HG02870 (cell line): ENCODE data around the gene TCF3.
A peak's percentile ranks its signal among the peaks of the same experiment; 100 is the strongest.
"Not testable (repeated sequence)": the region's sequence is repeated elsewhere in the genome, so short reads cannot be mapped to it uniquely, and the experiment has no call there.

Experiments used
- ATAC-seq: cut with Tn5 transposase; IDR thresholded peaks from one replicate; pipeline ENCODE4 v1.9.1; 2021; ENCODE audit warnings: mild to moderate bottlenecking, moderate library complexity; ENCODE audit not compliant: unreplicated experiment

TCF3 gene

GRCh38 chr19:1672769-1673644, 20.6 kb upstream of the TCF3 start:
- no peak for ATAC-seq

- ATAC-seq = no peak
These were observed 19.8 kb upstream of the TCF3 start for GRCh38 chr19:1672038-1672768.

GRCh38 chr19:1671716-1672037, 19.3 kb upstream of the TCF3 start:
- no peak for ATAC-seq

DNA sequence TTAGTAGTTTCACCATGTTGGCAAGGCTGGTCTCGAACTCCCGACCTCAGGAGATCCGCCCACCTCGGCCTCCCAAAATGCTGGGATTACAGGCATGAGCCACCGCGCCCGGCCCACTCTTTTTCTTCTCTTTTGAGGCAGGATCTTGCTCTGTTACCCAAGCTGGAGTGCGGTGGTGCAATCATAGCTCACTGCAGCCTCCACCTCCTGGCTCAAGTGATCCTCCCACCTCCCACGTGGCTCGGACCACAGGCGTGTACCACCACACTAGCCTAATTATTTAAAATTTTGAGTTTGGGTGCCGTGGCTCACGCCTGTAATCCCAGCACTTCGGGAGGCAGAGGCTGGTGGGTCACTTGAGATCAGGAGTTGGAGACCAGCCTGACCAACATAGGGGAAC, 18.3 kb upstream of the TCF3 start:
- ATAC-seq = not testable (repeated sequence)

DNA sequence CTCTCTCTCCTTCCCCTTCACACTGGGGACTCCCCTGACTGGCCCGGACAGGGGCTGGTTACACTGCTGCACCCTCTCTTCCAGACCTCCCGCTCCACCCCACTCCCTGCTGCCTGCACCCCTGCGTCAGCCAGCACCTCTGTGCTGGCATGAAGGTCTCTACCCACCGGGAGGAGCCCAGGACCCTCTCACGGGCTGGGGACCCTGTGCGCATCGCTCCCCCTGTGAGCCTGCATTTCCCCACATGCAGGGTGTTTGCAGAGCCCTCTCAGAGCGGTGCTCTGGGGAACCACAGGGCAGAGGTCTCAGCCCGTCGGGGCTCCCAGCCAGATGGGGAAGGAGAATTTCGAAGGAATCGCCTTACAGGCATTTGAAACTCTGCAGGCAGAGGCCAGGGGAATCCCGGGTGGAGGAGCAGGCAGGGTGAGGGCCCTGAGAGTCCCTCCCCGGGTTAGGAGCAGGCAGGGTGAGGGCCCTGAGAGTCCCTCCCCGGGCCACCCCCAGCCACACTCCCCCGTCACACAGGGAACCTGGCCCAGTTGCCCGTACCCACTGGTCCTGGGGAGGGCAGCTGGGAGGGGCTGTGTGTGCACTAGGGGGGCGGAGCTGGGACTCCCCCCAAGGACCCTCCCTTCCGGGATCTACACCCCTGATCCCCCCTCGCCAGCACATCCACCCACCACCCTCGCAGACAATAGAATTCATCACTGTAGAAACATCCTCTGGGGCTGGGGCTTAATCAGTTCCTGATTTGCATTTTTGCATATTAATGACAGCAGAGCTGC, 16.3 kb upstream of the TCF3 start:
- ATAC-seq = peak; percentile 32

DNA sequence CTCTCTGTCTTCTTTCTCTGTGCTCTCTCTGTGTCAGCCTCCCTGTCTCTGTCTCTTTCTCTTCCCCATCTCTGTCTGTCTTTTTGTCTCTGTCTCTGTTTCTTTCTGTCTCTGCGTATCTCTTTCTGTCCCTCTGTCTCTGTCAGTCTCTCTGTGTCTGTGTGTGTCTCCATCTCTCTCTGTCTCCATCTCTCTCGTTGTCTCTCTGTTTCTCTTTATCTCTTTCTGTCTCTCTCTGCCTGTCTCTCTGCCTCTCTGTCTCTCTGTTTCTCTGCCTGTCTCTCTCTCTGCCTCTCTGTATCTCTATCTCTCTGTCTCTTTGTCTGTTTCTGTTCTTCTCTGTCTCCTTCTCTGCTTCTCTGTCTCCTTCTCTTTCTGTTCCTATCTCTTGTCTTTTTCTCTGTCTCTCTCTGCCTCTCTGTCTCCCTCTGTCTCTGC, 15.7 kb upstream of the TCF3 start:
- no peak for ATAC-seq

GRCh38 chr19:1665565-1666047, 13.2 kb upstream of the TCF3 start:
- no peak for ATAC-seq

- no peak for ATAC-seq
These were observed 11.4 kb upstream of the TCF3 start for GRCh38 chr19:1663852-1664251.

- not testable (repeated sequence) for ATAC-seq
These were observed 10.8 kb upstream of the TCF3 start for GRCh38 chr19:1663227-1663626.

DNA sequence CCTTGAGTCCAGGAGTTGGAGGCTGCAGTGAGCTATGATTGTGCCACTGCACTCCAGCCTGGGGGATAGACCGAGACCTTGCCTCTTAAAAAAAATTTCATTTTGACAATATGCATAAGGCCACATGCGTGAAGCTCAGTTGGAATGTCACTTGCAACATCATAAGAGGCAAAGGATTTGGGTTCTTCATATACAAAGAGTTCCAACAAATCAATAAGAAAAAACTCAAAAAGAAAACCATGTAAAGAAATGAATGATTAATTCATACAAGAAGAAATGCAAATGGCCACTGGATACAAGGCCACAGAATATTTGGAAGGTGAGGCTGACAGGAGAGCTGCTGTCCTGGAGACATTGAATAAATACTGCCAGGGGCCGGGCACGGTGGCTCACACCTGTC, 9.6 kb upstream of the TCF3 start:
- no peak for ATAC-seq

DNA sequence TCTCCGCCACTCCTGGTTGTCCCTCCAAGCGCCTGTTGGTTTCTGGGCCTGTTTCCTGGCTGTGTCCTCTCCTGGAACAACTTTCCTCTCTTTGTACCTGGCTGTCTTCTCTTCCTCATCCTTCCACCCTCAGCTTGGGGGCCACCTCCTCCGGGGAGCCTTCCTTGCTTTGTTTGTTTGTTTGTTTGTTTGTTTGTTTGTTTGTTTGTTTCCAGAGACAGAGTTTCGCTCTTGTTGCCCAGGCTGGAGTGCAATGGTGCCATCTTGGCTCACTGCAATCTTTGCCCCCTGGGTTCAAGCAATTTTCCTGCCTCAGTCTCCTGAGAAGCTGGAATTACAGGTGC, 6.6 kb upstream of the TCF3 start:
- ATAC-seq = no peak

DNA sequence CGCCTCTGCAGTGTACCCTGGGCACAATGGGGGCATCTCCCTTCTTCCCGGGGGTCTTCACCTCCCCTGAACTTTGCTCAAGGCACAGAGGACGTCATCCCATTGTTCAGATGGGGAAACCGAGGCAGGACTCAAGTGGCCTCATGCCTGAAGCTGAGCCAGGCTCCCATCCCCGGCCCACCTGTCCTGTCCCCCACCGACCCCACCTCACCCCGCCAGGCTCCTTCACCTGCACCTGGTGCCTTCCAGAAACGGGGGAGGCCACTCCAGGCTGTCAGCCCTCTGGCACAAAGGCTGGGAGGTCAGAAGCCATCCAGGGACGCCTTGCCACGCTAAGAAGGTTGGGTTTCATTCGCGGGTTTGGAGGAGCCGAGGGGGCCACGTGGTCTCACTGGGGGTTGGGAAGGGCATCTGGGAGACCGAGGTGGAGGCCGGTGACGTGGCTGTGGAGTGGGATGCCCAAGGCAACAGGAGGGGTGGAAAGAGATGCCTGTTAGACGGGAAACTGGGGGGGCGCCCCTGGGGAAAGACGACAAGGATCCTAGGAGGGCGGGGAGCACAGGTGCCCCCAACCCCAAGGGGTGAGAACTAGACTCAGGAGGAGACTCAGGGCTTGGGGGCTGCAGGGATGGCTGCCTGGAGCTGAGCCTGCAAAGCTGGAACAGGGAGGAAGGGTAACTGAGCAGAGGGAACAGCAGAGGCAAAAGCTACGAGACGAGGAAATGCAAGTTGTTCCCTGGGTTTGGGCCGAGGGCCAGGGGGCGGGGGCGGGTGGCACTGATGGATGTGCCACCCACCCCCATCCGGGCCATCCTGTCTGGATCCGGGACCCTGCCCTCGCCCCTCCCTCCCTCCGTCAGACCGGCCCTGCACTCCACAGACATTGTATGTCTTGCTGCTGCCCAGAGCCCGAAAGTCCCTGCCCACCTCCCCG, 6.0 kb upstream of the TCF3 start:
- ATAC-seq = no peak

DNA sequence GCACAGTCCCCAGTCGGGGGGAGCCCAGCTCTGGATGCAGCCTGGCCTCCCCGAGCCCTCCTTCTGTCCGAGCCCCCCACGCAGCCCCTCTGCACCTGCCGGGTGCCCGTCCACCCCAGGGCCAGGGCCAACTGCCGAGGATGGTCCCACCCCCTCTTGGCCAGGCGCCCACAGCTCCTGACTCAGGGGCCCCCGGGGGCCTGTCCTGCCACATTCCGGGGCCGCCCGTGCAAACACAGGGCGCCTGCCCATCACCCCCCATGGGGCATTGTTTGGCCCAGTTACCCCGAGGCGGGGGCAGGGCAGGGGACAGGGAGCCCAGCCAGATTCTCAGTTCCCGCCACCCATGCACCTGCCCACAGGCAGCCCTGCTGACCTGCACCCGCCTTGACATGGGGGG, 5.3 kb upstream of the TCF3 start:
- no peak for ATAC-seq

DNA sequence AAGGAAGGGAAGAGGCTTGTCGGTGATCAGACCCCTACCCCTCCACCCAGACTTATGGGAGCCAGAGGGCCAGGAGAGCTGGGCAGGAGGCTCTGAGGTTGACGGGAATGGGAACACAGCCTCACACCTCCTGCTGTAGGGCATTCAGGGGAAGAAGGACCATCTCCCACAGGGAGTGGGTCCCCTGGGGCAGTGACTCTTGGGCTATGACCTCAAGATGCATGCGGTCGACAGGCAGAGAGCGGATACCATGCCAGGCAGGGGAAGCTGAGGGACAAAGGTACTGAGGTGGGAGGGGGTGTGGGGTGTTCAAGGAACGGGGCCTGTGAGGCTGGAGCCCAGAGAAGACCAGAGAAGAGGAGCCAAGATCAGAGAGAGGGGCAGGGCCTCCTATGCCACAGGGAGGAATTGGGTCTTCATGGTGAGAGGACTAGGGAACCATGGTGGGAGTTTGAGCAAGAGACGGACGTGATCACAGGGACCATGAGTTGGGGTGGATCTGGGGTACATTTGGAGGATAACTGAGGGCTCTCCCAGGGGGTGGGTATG, 4.6 kb upstream of the TCF3 start:
- ATAC-seq = no peak

DNA sequence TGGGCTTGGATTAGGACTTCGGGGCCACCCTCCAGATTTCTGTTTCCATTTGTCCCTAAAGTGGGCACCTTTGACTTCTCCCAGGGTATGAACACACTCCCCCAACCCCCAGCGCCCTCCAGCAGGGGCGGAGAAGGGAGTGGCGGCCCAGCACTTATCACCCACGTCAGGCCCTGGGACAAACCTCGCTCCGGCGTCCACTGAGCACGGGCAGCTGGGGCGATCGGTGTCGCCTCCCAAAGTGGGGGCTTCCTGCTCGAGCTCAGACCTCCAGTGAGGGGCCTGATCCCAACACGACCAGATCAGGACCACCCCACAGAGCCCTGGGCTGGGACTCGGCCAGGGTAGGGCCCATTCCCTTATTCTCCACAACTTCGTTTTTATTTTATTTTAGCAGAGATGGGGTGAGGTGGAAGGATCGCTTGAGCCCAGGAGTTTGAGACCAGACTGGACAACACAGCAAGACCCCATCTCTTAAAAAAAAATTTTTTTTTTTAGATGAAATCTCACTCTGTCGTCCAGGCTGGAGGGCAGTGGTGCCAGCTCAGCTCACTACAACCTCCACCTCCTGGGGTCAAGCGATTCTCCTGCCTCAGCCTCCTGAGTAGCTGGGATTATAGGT, 3.7 kb upstream of the TCF3 start:
- ATAC-seq = no peak

DNA sequence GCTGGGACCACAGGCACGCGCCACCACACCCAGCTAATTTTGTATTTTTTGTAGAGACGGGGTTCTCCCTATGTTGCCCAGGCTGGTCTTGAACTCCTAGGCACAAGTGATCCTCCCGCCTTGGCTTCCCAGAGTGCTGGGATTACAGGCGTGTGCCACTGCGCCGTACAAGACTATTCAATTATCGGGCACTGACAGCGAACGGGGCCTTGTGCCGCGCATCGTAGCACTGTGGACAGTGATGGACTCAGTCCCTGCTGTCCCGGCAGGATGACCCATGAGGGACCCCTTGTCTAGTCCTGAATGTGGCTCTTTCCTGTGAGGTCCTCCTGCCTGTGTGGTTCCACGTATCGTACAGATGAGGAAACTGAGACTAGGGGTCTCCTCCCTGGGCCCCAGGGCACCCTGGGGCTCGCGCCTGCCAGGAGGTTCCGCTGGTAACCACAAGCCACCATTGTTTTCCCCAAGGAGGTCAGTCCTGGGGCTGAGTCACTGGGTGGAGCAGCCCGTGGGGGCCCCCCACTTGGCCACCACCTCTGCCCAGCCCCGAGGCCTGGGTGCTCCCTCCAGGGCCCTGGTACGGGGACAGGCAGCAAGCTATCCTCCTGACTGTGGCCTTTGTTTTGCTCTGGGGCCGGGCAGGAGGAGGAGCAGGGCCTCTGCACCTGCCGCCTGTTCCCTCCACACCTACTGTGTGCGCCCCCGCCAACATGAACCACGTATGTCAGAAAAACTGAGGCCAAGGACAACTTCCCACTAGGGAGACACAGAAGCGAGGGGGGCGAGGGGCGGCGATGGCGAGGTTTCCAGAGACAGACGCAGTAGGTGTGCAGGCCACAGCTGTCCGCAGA, 2.9 kb upstream of the TCF3 start:
- no peak for ATAC-seq

- ATAC-seq = no peak
These were observed 1.9 kb upstream of the TCF3 start for GRCh38 chr19:1654178-1654792.

GRCh38 chr19:1653300-1653628, 849 bp upstream of the TCF3 start:
- no peak for ATAC-seq
